ENCODE data around the gene IDUA.
A peak's percentile ranks its signal among the peaks of the same experiment; 100 is the strongest.

Gene IDUA

DNA sequence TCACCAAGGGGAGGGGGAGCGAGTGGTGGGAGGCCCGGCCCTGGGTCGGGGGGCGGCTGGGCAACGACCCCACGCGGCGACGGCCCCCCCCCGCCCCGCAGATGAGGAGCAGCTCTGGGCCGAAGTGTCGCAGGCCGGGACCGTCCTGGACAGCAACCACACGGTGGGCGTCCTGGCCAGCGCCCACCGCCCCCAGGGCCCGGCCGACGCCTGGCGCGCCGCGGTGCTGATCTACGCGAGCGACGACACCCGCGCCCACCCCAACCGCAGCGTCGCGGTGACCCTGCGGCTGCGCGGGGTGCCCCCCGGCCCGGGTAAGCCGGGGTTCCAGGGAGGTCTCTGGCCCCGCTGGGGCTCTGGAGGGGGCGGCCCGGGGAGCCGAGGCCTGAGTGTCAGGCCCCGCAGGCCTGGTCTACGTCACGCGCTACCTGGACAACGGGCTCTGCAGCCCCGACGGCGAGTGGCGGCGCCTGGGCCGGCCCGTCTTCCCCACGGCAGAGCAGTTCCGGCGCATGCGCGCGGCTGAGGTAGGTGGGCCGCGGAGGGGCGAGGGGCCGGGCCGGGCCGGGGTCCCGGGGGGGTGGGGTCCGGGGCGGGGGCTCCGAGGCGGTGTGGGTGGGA lies 15.9 kb downstream of the IDUA start:
- DNase-seq: no peak

DNA sequence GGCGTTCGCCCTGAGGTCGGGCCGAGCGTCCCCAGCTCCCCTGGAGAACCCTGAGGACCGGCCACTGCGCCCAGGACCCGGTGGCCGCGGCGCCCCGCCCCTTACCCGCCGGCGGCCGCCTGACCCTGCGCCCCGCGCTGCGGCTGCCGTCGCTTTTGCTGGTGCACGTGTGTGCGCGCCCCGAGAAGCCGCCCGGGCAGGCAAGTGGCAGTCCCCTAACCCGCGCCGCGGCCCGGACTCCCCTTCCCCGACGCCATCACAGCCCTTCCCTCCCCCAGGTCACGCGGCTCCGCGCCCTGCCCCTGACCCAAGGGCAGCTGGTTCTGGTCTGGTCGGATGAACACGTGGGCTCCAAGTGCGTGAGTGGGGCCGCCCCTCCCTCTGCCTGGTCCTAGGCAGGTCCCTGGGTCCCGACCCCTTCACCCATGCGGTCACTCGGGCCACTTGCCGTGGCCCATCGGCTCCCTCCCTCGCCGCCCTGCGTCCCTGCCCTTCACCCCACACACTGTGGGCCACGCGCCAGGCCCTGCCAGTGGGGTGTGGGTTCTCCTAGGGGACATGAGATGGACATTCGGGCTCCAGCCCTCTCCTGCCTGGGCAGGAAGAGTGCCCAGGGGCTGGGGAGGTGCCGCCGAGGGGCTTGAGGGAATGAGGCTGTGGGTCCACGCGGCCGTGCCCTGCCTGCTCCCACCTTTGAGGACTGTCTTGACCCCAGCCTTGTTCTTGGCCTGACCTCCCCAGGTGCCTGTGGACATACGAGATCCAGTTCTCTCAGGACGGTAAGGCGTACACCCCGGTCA lies 16.6 kb downstream of the IDUA start:
- DNase-seq: no peak

DNA sequence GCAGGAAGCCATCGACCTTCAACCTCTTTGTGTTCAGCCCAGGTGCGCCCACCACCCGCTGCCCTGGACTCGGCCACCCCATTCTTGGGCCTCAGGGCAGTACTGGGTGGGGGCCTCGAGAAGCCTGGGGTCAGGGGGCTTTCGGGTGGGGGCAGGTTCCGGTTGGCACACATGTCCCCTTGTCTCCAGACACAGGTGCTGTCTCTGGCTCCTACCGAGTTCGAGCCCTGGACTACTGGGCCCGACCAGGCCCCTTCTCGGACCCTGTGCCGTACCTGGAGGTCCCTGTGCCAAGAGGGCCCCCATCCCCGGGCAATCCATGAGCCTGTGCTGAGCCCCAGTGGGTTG lies 17.2 kb downstream of the IDUA start:
- no peak for DNase-seq

DNA sequence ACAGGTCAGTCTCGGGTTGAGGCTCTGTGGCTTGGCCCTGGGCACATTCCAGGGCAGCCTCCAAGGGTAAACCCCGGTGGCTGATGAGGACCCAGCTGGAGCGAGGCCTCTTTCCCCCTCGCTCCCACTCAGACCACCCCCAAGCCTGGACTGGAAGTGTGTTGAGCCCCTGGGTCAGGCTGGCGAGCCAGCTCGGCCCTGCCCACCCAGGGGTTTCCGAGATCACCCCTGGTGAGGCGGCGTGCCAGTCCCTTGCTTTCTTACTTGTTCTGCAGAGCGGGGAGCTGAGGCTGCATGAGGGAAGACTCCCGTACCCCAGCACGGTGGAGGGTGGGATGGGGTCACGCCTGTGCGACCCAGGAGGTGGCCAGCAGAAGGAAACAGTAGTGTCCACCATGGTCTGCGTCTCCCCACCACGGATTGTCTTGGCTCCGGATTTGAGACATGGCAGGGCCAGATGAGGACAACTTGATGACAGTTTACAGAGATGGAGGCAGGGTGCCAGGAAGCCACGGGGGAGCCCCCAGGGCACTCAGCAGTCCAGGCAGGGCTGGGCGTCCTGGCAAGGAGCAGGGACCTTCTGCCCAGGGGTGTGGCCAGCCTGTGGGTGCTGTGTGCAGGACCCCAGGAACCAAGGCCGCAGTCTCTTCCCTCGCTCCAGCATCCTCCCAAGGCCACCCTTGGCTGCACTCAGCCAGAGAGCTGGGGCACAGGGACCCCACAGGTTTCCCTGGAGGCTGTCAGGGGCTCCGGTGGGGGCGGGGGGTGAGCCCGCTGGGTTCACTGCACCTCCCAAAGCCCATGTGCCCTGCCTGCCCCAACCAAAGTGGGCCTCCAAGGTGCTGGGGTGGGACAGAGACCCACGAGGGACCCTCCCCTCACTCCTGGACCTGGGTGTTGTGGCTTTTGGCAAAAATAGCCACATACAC lies 18.0 kb downstream of the IDUA start:
- no peak for DNase-seq

DNA sequence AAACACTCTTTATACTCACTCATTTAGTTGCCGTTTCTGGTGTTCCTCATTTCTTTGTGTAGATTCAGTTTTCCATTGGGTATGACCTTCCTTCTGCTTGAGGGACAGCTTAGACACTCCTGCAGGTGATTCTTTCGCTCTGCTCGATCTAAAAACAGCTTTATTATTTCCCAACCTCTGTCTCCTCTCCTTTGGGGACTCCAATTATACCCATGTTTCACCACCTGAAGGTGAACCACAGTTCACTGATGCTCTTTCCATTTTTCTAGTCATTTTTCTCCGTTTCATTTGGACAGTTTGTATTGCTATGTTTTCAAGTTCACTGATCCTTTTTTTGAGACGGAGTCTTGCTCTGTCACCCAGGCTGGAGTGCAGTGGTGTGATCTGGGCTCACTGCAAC lies 20.0 kb downstream of the IDUA start:
- DNase-seq: no peak

DNA sequence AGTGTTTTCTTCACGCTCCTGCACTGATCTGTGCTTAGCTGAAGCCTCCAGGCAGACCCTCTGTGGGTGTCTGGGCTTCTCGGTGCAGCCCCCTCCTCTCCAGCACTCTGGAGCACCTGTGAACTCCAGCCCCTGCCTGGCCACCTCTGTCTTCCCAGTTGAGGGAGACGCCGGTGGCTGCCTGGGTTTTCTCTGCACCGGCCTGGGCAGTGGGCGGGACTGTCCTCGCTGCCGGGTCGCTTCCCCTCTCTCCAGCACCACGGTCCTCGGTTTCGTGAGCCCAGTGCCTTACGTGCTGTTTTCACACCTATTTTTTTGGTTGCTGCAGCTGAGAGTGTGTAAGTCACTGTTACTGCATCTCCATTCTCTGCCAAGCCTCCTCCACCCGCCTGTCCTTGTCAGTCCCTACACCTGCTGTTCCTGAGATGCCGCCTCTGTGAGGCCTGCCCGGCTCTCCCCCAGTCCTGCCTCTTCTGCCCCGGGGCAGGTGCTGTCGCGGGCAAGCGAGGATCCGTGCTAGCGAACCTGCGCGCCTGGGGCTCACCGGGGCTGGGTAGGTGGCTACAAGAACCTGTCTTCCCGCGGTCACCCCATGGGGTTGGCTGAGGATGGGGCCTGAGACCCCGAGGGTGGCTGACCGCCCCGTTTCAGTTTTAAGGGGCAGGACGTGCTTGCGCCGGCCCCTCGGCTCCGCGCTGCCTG lies 22.1 kb downstream of the IDUA start:
- DNase-seq: no peak

DNA sequence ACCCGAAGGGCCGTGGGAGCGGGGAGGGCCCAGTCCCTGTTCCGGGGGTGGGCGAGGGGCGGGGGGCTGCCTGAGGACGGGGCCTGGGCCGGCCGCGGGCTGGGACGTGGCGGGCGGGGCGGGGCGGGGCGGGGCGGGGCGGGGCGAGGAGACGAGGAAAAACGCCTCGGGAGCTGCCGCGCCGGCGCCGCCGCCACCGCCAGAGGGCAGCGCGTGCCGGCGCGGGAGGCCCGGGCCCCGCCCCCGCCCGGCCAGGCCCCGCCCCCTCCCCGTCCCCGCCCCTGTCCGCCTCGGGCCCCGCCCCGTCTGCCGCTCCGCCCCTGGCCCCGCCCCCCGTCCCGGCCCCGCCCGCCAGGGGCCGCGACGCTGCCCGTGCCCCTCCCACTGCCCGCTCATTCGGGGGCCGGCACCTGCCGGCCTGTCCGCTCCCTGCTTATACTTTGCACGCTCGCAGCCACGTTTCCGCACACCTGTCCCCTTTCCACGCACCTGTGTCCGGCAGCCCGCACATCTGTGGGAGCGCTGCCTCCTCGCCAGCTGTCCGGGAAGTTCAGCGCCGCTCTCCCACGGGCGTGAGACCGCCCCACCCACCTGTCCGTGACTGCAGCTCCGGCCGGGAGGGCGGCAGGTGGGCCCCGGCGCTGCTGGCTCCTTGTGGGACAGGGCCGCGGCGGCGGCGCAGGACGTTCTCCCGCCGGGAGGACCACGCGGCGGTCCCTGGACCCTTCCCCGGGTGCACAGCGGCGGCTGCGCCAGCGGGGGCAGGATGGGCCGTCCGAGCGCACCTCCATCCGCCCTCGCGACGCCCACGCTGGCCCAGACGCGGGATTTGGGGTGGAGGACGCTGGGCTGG lies 22.9 kb downstream of the IDUA start:
- DNase-seq: no peak

DNA sequence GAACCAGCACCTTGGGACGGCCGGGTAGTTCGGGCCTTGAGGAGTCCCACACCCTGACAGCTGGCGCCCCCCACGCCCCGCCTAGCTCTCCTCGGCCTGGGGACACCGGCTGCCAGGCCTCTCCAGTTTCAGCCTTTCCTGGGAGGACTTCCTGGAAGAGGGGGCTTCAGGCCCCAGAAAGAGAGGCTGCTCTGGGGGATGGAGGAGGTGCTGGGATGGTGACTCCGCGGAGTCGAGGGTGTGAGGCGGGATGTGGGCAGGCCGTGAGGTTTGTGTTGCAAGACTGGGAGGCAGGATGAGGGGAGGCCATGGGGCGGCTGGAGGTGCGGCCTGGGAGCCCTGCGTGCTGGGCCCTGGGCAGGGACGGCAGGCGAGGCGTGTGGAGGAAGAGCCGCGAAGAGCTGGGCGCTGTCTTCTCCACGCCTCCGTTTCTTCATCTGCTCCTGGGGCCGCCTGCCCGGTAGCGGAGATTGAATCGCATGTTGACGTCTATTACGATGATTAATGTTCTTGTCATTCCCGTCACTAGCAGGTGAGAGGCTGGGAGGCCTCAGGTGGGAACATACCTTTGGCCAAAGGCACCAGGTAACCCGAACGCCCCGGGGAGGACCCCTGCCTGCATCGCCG lies 23.7 kb downstream of the IDUA start:
- no peak for DNase-seq

DNA sequence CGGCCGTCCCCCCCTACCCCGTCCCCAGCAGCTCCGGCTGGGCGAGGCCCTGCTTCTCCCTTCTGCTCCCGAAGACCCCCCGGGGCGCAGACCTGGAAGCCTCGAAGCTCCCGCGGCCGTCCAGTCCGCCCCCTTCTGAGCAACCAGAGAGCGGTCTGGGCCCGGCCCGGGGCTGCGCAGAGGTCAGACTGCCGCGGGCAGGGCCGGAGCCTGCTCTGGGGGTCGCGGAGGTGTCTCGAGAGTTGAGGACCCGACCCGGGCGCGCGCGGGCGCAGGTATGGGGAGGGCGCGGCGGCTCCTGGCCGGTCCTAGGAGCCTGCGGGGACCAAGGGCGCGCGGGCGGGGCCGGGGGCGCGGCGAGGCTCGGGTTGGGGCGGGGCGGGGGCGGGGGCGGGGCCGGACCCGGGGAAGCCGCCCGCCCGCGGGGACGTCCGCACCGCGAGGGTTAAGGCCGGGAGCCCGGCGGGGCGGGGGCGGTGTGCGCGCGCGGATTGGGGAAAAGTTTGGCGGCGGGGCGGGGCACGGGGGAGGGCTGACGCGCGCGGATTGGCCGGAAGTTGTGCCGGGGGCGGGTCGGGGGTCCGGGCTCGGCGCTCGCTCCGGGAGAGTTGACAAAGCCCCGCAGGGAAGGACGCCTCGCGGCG lies 24.3 kb downstream of the IDUA start, which contains the start of gene FGFRL1:
Gene FGFRL1 (plus strand): TSS at position 605 of the 644 bp plus-strand sequence. CDS start 860 bp downstream, outside the sequence.
- no peak for DNase-seq

DNA sequence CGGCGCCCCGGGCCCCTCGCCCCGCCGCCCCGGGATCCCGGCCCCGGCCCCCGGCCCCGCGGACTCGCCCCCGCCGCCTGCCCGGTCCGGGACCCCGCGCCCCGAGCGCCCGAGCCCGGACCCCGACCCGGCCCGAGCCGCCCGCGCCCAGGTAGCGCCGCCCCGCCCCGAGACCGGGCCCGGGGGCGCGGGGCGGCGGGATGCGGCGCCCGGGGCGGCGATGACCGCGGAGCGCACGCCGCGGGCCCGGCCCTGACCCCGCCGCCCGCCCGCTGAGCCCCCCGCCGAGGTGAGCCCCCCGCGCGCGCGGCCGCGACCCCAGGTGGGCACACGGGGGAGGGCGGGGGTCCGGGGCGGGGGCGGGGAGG lies 24.8 kb downstream of the IDUA start:
- DNase-seq: no peak

DNA sequence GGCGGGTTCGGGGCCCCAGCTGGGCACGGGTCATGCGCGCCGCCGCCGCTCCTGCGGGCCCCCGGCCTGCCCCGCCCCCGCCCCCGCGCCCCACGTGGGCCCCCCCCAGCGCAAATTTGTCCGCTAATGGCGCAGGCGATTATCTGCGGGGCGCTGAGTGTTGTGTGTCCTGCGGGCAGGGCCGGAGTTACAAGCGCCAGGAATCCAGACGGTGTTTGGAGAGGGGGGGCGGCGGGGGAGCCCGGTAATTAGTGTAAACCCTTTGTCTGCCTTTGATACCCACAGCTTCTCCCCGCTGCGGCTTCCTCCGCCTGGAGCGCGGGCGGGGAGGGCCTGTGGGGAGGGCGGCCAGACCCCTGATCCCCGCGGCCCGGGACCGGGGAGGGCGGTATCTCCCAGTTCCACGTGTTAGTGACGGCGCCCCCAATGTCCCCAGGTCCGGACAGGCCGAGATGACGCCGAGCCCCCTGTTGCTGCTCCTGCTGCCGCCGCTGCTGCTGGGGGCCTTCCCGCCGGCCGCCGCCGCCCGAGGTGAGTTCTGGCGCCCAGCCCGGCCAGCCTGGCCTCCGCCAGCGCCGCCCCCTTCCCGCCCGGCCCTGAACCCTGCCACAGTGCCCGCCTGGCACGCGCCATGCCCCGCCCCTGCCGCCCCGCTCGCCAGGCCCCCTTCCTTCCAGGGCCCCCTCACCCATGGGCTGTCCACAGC lies 25.3 kb downstream of the IDUA start:
- peak; percentile 56 for DNase-seq

DNA sequence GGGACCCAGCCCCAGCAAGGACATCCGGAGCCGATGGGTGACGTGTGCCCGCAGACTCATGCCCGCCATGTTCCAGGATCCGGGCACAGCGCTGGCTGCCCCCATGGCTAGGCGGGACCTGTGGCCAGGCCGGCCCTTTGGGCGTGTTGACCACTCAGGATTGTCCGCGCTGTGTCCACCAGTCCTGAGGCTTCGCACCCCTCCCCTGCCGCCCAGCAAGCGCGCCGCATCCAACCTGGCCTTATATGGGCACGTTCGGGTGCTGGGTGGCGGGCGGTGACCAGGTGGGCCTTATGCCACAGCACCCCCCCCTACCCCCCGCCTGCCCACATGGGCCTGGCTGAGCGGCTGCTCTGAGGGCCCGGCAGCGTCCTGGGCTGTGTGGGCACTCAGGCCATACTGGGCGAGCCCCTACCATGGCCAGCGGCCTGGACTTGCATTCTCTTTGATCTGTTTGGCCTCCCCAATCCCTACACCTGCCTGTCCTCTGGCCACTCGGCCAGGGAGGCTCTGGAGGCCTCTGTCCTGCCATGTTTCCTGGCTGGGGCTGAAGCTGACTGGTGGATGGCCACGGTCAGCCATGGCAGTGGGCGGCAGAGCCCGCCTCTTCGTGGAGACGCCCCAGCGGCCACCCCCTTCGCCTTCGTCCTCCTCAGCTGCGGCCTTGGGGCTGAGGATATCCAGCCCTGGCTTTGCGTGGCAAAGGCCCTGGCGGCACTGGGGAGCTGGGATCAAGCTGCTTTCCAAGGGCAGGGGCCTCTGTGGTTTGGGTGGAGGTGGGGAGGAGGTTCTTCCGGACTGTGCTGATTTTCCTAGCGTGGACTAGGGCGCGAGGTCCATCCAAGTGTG lies 26.6 kb downstream of the IDUA start:
- DNase-seq: no peak

DNA sequence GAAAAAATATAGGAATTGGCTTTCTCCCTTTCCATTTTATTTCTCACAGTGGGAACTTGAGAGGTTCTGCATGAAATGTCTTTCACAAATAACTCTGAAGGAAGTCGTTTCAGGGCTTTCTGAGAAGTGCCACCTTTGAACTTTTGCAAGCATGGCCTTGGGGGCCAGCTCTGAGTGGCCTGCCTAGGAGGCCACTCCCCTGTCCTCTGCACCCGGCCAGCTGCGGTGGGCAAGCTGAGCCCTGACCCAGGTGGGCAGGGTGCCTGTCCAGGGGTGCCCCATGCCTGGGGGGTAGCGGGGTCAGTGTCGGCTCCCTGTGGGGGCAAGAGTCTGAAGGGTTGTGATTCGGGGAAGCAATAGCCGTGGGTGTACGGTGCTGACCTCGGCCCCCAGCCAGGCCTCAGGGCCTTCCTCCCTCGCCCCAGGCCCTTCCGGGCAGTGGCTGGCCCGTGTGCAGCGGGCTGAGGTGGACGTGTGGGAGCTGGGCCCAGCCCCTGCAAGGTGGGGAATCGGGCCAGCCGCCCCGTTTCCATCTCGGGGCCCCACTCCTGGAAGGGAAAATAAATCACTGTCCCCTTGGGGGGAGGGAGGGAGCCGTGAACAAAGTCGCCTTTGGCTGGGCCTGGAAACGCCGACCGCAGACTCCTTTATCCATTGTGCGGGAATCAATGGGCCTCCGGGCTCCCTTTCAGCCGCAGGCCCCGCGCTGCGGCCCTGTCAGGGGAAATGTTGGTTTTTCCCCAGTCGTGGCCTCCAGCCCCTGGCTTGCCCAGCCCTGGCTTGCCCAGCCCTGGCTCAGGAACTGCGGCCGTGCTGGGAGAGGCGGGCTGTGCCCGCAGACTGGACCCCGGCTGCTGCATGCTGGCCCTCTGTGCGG lies 27.7 kb downstream of the IDUA start:
- DNase-seq: no peak

DNA sequence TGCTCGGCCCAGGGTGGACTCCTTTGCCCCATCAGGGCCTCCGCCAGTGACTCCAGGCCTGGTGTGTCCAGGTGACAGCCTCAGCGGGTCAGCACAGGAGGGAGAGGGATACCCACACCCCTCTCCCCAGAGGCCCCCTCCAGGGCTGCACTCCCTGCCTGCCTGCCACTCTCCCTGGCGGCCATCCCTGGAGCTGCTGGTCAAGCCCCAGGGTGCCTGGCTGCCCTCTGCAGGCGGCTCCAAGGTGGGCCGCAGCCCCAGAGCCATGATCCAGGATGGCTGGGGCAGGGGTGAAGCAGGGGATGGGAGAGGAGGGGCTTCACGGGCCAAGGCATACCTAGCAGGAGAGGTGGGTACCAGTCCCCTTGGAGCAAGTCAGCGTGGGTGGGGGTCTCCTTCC lies 28.3 kb downstream of the IDUA start:
- DNase-seq: no peak

DNA sequence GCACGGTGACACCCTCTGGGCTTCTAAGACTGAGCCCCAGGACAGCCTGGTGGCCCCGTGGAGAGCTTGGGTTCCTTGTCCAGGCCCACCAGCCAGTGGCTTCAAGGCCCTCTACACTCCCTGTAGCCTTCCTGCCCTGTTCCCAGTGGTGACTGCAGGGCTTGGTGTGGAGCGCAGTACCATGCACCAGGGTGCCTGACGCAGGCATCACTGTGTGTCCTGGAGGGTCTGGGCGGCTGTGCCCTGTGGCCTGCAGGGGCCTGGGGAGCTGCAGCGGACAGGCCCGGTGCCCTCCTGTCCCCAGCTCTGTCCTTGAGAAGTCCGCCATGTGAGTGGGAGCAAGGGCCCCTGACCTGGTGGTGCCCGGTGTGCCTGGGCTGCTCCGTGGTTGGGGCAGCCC lies 28.9 kb downstream of the IDUA start:
- no peak for DNase-seq

DNA sequence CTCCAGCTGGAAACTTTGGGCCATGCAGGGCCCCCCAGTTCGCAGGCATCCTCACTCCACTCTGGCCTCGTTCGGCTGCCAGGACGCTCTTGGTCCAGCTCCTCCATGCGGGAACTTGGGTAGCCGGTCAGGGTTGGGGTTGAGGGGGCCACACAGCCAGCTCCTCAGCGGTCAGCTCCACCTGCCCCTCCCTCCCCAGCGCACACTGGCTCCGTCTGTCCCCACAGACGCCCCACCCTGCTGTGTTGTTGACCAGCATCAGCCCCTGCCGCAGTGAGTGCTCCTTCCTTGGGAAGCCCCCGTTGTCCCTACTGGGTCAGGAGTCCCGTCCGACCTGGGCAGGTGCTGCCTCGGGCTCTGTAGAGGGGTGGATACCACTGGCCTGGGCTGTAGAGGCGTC lies 30.4 kb downstream of the IDUA start:
- DNase-seq: no peak

DNA sequence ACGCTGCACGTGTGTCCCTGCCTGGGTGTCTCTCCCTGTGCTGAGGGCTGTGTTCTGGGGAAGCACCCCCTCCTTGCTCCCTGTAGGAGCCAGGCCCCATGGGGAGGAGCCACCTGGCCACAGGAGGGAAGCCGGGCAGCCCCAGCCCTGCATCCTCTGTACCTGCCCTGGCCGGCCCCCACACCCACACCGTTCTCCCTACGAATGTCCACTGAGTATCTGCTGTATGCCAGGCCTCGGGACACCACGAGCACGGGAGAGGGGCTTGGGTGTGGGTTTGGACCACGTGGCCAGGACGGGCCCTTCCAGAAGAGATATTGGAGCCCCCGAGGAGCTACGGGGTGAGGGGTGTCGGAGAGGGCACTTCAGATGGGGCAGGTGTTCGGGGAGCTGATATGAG lies 30.9 kb downstream of the IDUA start:
- no peak for DNase-seq

Data from COR-L47 (cell line).